Measurements from ENCODE around the gene HAP1. TPM values are rescaled to one million over a fixed set of nuclear protein-coding genes. Genes with fewer than 3 reads are reported as not detected.

Gene HAP1
- total RNA-seq, 3 donors from 2014 or later: 0.12 to 2.8 (median 0.32) TPM

DNA sequence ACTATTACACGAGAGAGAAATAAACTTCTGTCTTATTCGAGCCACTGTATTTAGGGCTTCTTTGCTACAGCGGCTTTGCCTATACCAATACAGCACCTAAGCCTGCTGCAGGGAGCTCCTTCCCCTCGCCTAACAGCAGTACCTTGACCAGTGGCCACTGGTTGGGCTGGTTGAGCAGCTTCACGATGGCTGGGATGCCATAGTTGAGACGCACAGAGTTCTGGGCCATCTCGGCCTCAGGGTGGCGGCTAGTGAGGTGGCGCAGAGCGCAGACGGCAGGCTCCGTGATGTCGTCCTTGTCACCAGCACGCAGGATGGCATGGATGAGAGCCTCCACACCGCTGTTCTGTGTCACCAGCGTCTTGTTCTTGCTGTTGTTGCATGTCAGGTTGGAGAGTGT, 28.4 kb upstream of the HAP1 start:
- Histone ChIP-seq H3K9me3 (no peaks in the 10 kb centered on the region), H3K4me3 (no peak overlapping the region), H3K4me1 (ENCODE audit: low read depth) (no peaks in the 10 kb centered on the region), H3K36me3 (ENCODE audit: low read depth) (peaks cover 30% of the 10 kb centered on the region)
- DNase-seq (no peak), ATAC-seq (peak; percentile 8)
- TF ChIP-seq, protein P1, sequence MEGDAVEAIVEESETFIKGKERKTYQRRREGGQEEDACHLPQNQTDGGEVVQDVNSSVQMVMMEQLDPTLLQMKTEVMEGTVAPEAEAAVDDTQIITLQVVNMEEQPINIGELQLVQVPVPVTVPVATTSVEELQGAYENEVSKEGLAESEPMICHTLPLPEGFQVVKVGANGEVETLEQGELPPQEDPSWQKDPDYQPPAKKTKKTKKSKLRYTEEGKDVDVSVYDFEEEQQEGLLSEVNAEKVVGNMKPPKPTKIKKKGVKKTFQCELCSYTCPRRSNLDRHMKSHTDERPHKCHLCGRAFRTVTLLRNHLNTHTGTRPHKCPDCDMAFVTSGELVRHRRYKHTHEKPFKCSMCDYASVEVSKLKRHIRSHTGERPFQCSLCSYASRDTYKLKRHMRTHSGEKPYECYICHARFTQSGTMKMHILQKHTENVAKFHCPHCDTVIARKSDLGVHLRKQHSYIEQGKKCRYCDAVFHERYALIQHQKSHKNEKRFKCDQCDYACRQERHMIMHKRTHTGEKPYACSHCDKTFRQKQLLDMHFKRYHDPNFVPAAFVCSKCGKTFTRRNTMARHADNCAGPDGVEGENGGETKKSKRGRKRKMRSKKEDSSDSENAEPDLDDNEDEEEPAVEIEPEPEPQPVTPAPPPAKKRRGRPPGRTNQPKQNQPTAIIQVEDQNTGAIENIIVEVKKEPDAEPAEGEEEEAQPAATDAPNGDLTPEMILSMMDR (IDR thresholded peaks at IDR 0.05): no peak
- intact Hi-C loops (cut with DNase I, micrococcal nuclease): no loop called here

DNA sequence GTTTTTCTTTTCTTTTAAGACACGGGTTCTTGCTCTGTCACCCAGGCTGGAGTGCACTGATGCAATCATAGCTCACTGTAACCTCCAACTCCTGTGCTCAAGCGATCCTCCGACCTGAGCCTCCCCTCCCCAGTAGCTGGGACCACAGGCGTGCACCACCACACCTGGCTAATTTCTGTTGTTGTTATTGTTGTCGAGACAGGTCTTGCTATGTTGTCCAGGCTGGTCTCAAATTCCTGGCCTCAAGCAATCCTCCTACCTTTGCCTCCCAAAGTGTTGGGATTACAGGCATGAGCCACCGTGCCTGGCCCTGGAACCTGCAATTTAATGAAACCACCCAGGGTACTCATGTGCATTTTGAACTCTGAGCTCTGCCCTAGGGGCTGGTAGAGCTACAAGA, 27.9 kb upstream of the HAP1 start:
- Histone ChIP-seq H3K9me3 (no peaks in the 10 kb centered on the region), H3K36me3 (ENCODE audit: low read depth) (peaks cover 28% of the 10 kb centered on the region), H3K4me1 (ENCODE audit: low read depth) (no peaks in the 10 kb centered on the region), H3K4me3 (no peak overlapping the region)
- ATAC-seq (no peak), DNase-seq (no peak)
- intact Hi-C loops (cut with DNase I, micrococcal nuclease): no loop called here
- TF ChIP-seq, protein P1 (IDR thresholded peaks at IDR 0.05): no peak

DNA sequence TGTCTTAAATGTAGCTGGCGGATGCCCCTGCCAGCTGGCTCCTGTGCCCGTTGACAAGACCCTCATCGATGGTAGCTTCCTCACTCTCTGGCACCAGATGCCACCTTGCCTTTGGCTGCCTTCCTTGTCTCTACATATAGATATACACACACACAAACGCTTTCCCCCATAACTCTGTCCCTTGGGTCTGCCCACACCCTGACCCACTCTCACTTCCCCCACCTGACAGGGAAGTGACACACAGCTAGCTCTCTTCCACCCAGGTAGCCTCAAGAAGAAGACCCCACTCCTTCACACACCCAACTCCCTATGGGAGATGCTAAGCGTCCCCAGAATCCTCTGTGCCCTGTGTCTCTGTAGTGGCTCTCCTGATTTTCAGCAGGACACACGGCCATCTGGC, 26.4 kb upstream of the HAP1 start:
- no peak for ATAC-seq
- H3K4me1 ChIP-seq (ENCODE audit: low read depth): no peaks in the 10 kb centered on the region
- peaks cover 28% of the 10 kb centered on the region for H3K36me3 ChIP-seq (ENCODE audit: low read depth)
- H3K4me3 ChIP-seq: no peak overlapping the region
- DNase-seq: no peak
- H3K9me3 ChIP-seq: no peaks in the 10 kb centered on the region
- TF ChIP-seq, protein P1 (IDR thresholded peaks at IDR 0.05): no peak
- intact Hi-C loops (cut with DNase I, micrococcal nuclease): no loop called here

DNA sequence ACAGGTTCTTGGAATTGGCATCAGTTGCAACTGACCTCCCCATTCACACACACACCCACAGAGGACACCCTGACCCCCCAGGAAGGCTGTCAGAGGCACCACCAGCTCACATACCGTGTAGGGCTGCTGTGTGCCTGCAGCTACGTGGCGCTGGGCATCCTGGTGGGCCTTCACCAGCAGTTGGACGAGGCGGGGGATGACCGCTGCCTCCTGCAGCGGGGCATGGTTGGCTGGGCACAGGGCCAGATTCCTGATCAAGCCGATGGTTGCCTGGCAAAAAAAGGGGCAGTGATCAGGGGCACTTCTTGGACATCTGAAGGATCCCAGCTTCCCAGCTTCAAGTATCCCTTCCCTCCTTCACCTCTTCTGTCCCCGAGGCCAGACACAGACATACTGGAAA, 24.2 kb upstream of the HAP1 start:
- ATAC-seq (no peak), DNase-seq (no peak)
- intact Hi-C loops (cut with DNase I, micrococcal nuclease): no loop called here
- H3K4me3 ChIP-seq: no peak overlapping the region
- H3K4me1 ChIP-seq (ENCODE audit: low read depth): no peaks in the 10 kb centered on the region
- peaks cover 24% of the 10 kb centered on the region for H3K36me3 ChIP-seq (ENCODE audit: low read depth)
- TF ChIP-seq, protein P1 (IDR thresholded peaks at IDR 0.05): no peak
- no peaks in the 10 kb centered on the region for H3K9me3 ChIP-seq

DNA sequence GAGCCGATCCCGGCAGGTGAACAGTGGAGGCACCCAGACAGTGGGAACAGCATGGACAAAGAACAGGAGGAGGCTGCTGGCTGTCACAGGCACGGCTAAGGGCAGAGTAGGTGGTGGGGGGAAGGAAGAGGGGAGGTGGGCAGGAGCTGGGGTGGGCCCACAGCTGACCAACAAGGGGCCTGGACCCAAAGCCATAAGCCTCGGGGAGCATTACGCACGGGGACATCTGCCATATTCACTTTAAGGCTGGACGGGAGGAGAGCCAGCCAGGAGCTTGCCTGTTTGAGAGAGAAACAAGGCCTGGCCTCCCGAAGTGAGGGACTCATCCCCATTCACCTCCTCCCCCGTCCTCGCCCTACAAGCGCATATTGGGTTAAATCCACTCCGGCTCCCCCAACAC, 19.6 kb upstream of the HAP1 start:
- intact Hi-C loops (cut with DNase I, micrococcal nuclease): no loop called here
- Histone ChIP-seq H3K9me3 (no peaks in the 10 kb centered on the region), H3K4me1 (ENCODE audit: low read depth) (no peaks in the 10 kb centered on the region), H3K36me3 (ENCODE audit: low read depth) (peaks cover 11% of the 10 kb centered on the region), H3K4me3 (no peak overlapping the region)
- ATAC-seq (peak; percentile 3), DNase-seq (no peak)
- TF ChIP-seq, protein P1 (IDR thresholded peaks at IDR 0.05): no peak

DNA sequence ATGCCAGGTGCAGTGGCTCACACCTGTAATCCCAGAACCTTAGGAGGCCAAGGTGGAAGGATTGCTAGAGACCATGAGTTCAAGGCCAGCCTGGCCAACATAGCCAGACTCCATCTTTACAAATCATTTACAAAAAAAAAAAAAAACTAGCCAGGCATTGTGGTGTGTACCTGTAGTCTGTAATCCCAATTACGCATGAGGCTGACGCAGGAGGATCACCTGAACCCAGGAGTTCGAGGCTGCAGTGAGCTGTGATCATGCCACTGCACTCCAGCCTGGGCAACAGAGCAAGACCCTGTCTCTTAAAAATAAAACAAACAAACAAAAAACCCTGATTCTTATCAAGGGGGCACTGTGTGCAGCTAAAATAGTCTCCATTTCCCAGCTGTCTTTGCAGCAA, 16.8 kb upstream of the HAP1 start:
- H3K9me3 ChIP-seq: no peaks in the 10 kb centered on the region
- no peaks in the 10 kb centered on the region for H3K4me1 ChIP-seq (ENCODE audit: low read depth)
- no peak overlapping the region for H3K4me3 ChIP-seq
- TF ChIP-seq, protein P1 (IDR thresholded peaks at IDR 0.05): no peak
- DNase-seq (no peak), ATAC-seq (no peak)
- H3K36me3 ChIP-seq (ENCODE audit: low read depth): no peaks in the 10 kb centered on the region
- intact Hi-C loops (cut with DNase I, micrococcal nuclease): no loop called here
